H1 (cell line): ENCODE results near the gene MKX. TPM values are rescaled to one million over a fixed set of nuclear protein-coding genes. Genes with fewer than 3 reads are reported as not detected.

Experiments
- CTCF ChIA-PET: fragments of 300-600 bp; sonication (Branson Sonifier 250); formaldehyde crosslinking; loops from one replicate; lab custom pipeline; 2021; ENCODE audit not compliant: partially characterized antibody; lab: Charles Lee
- POLR2A ChIA-PET: fragments of 300-600 bp; sonication (Branson Sonifier 250); formaldehyde crosslinking; loops from one replicate; lab custom pipeline; 2021; ENCODE audit warnings: inconsistent platforms; ENCODE audit not compliant: partially characterized antibody; lab: Charles Lee
- DNase-seq, 2 experiments: peaks; one replicate each; pipeline versions ENCODE4 v3.0.0 to v3.0.0-alpha.2; 2010 to 2022; ENCODE audit warnings: low spot score in 2 of 2, low read depth in 1 of 2, mixed read lengths in 1 of 2
- FAIRE-seq: peaks from 2 replicates; lab custom pipeline; 2011; peaks lifted over from hg19 to GRCh38; lab: Jason Lieb, UNC
- H2AFZ ChIP-seq: 2 replicates; pipeline ENCODE4 v1.8.1; 2012; ENCODE audit warnings: low read length, inconsistent platforms
- H2AK5ac ChIP-seq: 2 replicates; pipeline ENCODE4 v1.6.1; 2013; ENCODE audit warnings: low read depth, low read length
- H2BK120ac ChIP-seq: replicated peaks from 2 replicates; pipeline ENCODE3; 2013; ENCODE audit warnings: low read depth, low read length, inconsistent platforms
- H2BK12ac ChIP-seq: 2 replicates; pipeline ENCODE4 v1.6.1; 2013; ENCODE audit warnings: low read depth, low read length
- H2BK15ac ChIP-seq: 2 replicates; pipeline ENCODE4 v1.6.1; 2013; ENCODE audit warnings: low read length
- H2BK20ac ChIP-seq: 2 replicates; pipeline ENCODE4 v1.6.1; 2013; ENCODE audit warnings: low read length
- H2BK5ac ChIP-seq: 2 replicates; pipeline ENCODE4 v1.6.1; 2013; ENCODE audit warnings: low read depth, low read length
- H3K14ac ChIP-seq: 2 replicates; pipeline ENCODE4 v1.6.1; 2013; ENCODE audit warnings: inconsistent platforms; ENCODE audit not compliant: insufficient read length
- H3K18ac ChIP-seq: 2 replicates; pipeline ENCODE4 v1.6.1; 2013; ENCODE audit warnings: low read length; ENCODE audit errors: extremely low read depth
- H3K23ac ChIP-seq: 2 replicates; pipeline ENCODE4 v1.6.1; 2013; ENCODE audit warnings: inconsistent platforms; ENCODE audit not compliant: insufficient read length
- H3K23me2 ChIP-seq: 2 replicates; pipeline ENCODE4 v1.6.1; 2013; ENCODE audit warnings: low read depth, low read length
- H3K27ac ChIP-seq: 2 replicates; pipeline ENCODE4 v1.6.1; 2011; ENCODE audit warnings: low read depth, low read length, inconsistent platforms
- H3K27me3 ChIP-seq, 4 experiments: replicated peaks in 1 of 4; 1 replicate in 1 of 4; 2 replicates in 3 of 4; pipeline versions ENCODE4 v1.6.1 to v1.8.1; 2011 to 2013; ENCODE audit warnings: low read length in 3 of 4, mild to moderate bottlenecking in 3 of 4, inconsistent platforms in 2 of 4, mixed read lengths in 2 of 4, moderate library complexity in 1 of 4; ENCODE audit not compliant: control insufficient read depth in 3 of 4, insufficient read depth in 3 of 4; ENCODE audit errors: extremely low read depth in 1 of 4
- H3K36me3 ChIP-seq, 4 experiments: 2 replicates each; pipeline versions ENCODE4 v1.6.1 to v1.8.1; 2011 to 2013; ENCODE audit warnings: mild to moderate bottlenecking in 4 of 4, low read length in 3 of 4, moderate library complexity in 2 of 4, control low read depth in 1 of 4, inconsistent platforms in 1 of 4; ENCODE audit not compliant: insufficient read depth in 4 of 4, control insufficient read depth in 2 of 4
- H3K4ac ChIP-seq: replicated peaks from 2 replicates; pipeline ENCODE3; 2013; ENCODE audit warnings: low read length, low read depth, mixed read lengths, inconsistent platforms; ENCODE audit not compliant: insufficient read length
- H3K4me1 ChIP-seq, 4 experiments: replicated peaks in 1 of 4; 1 replicate in 1 of 4; 2 replicates in 3 of 4; pipeline versions ENCODE4 v1.6.1 to v1.8.1; 2011 to 2013; ENCODE audit warnings: low read length in 3 of 4, inconsistent platforms in 2 of 4, mixed read lengths in 1 of 4; ENCODE audit not compliant: insufficient read depth in 4 of 4, control insufficient read depth in 3 of 4
- H3K4me2 ChIP-seq, 2 experiments: 2 replicates each; pipeline versions ENCODE4 v1.6.1 to v1.8.1; 2011 to 2013; ENCODE audit warnings: low read depth in 2 of 2, low read length in 2 of 2, control low read depth in 1 of 2, inconsistent platforms in 1 of 2, mild to moderate bottlenecking in 1 of 2; ENCODE audit not compliant: insufficient read depth in 1 of 2
- H3K4me3 ChIP-seq, 4 experiments: fragments of 200-600, 300-600 bp in 1 of 4; sonication (generic), shearing (Covaris generic), sonication (Bioruptor Twin) in 1 of 4; 2 replicates each; pipeline versions ENCODE4 v1.5.1 to v1.8.1; 2011 to 2016; ENCODE audit warnings: low read length in 4 of 4, low read depth in 3 of 4, control low read depth in 2 of 4, inconsistent platforms in 2 of 4, mild to moderate bottlenecking in 2 of 4, mixed read lengths in 1 of 4, moderate library complexity in 1 of 4; ENCODE audit not compliant: insufficient read depth in 2 of 4; ENCODE audit errors: extremely low read depth in 1 of 4
- H3K56ac ChIP-seq: replicated peaks from 2 replicates; pipeline ENCODE3; 2013; ENCODE audit warnings: low read depth, mild to moderate bottlenecking, mixed read lengths, low read length, inconsistent platforms; ENCODE audit not compliant: insufficient read length
- H3K79me1 ChIP-seq: 2 replicates; pipeline ENCODE4 v1.6.1; 2013; ENCODE audit warnings: low read depth, low read length, control low read depth
- H3K79me2 ChIP-seq, 2 experiments: 2 replicates each; pipeline versions ENCODE4 v1.6.1 to v1.8.1; 2012 to 2013; ENCODE audit warnings: low read length in 2 of 2, mild to moderate bottlenecking in 2 of 2, inconsistent platforms in 1 of 2; ENCODE audit not compliant: insufficient read depth in 2 of 2, control insufficient read depth in 1 of 2
- H3K9ac ChIP-seq, 4 experiments: replicated peaks in 1 of 4; 1 replicate in 1 of 4; 2 replicates in 3 of 4; pipeline versions ENCODE4 v1.6.1 to v1.8.1; 2011 to 2013; ENCODE audit warnings: low read depth in 3 of 4, low read length in 3 of 4, control low read depth in 2 of 4, mild to moderate bottlenecking in 2 of 4, moderate library complexity in 2 of 4, inconsistent platforms in 1 of 4; ENCODE audit errors: extremely low read depth in 1 of 4
- H3K9me3 ChIP-seq, 2 experiments: 2 replicates each; pipeline versions ENCODE4 v1.6.1 to v1.8.1; 2012 to 2013; ENCODE audit warnings: mild to moderate bottlenecking in 2 of 2, moderate library complexity in 2 of 2, control low read depth in 1 of 2, inconsistent platforms in 1 of 2, low read depth in 1 of 2, low read length in 1 of 2, mixed read lengths in 1 of 2; ENCODE audit not compliant: insufficient read depth in 2 of 2
- H4K20me1 ChIP-seq, 2 experiments: replicated peaks in 1 of 2; 2 replicates each; pipeline versions ENCODE3 to v1.8.1; 2011 to 2013; ENCODE audit warnings: inconsistent platforms in 2 of 2, low read length in 2 of 2, mild to moderate bottlenecking in 1 of 2; ENCODE audit not compliant: insufficient read depth in 2 of 2, control insufficient read depth in 1 of 2
- H4K5ac ChIP-seq: 2 replicates; pipeline ENCODE4 v1.6.1; 2013; ENCODE audit warnings: low read length, low read depth, mixed read lengths, inconsistent platforms; ENCODE audit not compliant: insufficient read length
- H4K8ac ChIP-seq: 2 replicates; pipeline ENCODE4 v1.8.0; 2013; ENCODE audit warnings: mild to moderate bottlenecking, moderate library complexity, low read length, inconsistent platforms; ENCODE audit not compliant: insufficient read depth; ENCODE audit errors: extremely low read depth
- H4K91ac ChIP-seq: replicated peaks from 2 replicates; pipeline ENCODE3; 2013; ENCODE audit warnings: low read length, mixed read lengths, inconsistent platforms; ENCODE audit not compliant: insufficient read length
- ATF2 ChIP-seq: IDR thresholded peaks from 2 replicates; pipeline ENCODE4 v1.6.1; 2012; ENCODE audit warnings: low read length, inconsistent platforms
- CTCF ChIP-seq, 3 experiments: IDR thresholded peaks; 1 replicate in 2 of 3; 2 replicates in 1 of 3; pipeline versions ENCODE4 v1.5.1 to v1.6.1; 2011; ENCODE audit warnings: low read length in 3 of 3, mild to moderate bottlenecking in 3 of 3, inconsistent platforms in 2 of 3, low read depth in 1 of 3, moderate library complexity in 1 of 3; ENCODE audit not compliant: insufficient read depth in 1 of 3; ENCODE audit errors: control extremely low read depth in 1 of 3
- E2F6 ChIP-seq: IDR thresholded peaks from 2 replicates; pipeline ENCODE4 v1.6.1; 2012; ENCODE audit warnings: inconsistent platforms
- NANOG ChIP-seq: IDR thresholded peaks from 2 replicates; pipeline ENCODE4 v1.6.1; 2011; ENCODE audit warnings: low read length, low read depth, mild to moderate bottlenecking, inconsistent platforms; ENCODE audit not compliant: insufficient read depth, poor library complexity, severe bottlenecking
- SIN3A ChIP-seq, 2 experiments: IDR thresholded peaks in 1 of 2; conservative IDR thresholded peaks in 1 of 2; 2 replicates each; pipeline ENCODE4 v1.6.1; 2011 to 2012; ENCODE audit warnings: low read length in 2 of 2, improper control_type of control experiment in 1 of 2, low read depth in 1 of 2, mild to moderate bottlenecking in 1 of 2
- SIX5 ChIP-seq: IDR thresholded peaks from 2 replicates; pipeline ENCODE4 v1.6.1; 2011; ENCODE audit warnings: mild to moderate bottlenecking, low read depth, low read length
- SP2 ChIP-seq: IDR thresholded peaks from 2 replicates; pipeline ENCODE4 v1.6.1; 2012; ENCODE audit warnings: mild to moderate bottlenecking, low read length, inconsistent platforms
- TAF7 ChIP-seq: optimal IDR thresholded peaks from 2 replicates; pipeline ENCODE3; 2011; ENCODE audit warnings: low read depth, mild to moderate bottlenecking, inconsistent platforms, low read length, moderate library complexity, borderline replicate concordance
- WGBS, 2 experiments: shearing (Covaris generic) in 1 of 2; methylation state at CpG; one replicate each; pipeline versions ENCODE4 v1.1.6 to v1.1.7; 2013 to 2015; ENCODE audit warnings: low lambda C conversion rate in 2 of 2, mixed read lengths in 2 of 2, inconsistent platforms in 1 of 2, low coverage in 1 of 2, missing lambda C conversion rate in 1 of 2; ENCODE audit not compliant: insufficient replicate concordance in 2 of 2, insufficient coverage in 1 of 2, insufficient read length in 1 of 2; ENCODE audit errors: extremely low coverage in 1 of 2, missing lambda C conversion rate in 1 of 2; 5-methylcytosine and 5-hydroxymethylcytosine counted together
- polyA plus RNA-seq, 7 experiments: library from polyadenylated mRNA; depleted of rRNA in 3 of 7; stranded (reverse) in 5 of 7; unstranded in 2 of 7; fragments of >200 nt in 5 of 7; fragments of 200-250 nt in 2 of 7; gene quantifications; 1 replicate in 5 of 7; 2 replicates in 1 of 7; 4 replicates in 1 of 7; pipeline versions ENCODE4 v1.2.1 to v1.2.3, GENCODE V29; 2011 to 2013; ENCODE audit warnings: missing spikeins in 2 of 7, mixed read lengths in 2 of 7
- total RNA-seq: library from RNA; stranded (reverse); fragmentation: NEBNext Ultra II Directional; extraction: Animal tissue kit (Norgen Biotek cat#: 25700); gene quantifications from 2 replicates; pipeline ENCODE4 v1.2.1, GENCODE V29; 2021

Gene MKX
- total and polyA plus RNA-seq, 2 of the 8 experiments (the other 6 are each of a cell fraction or from before 2014, with no cell fraction given): 0.21 to 1.3 TPM

GRCh38 chr10:27730041-27730440, 15.6 kb downstream of the MKX start:
- no peak overlapping the region for H2BK12ac ChIP-seq
- H3K4ac ChIP-seq: no peak overlapping the region
- no peak overlapping the region for H2BK5ac ChIP-seq
- no peak overlapping the region for H3K14ac ChIP-seq
- no peak overlapping the region for H2AK5ac ChIP-seq
- H2BK120ac ChIP-seq: no peak overlapping the region
- H3K4me3 ChIP-seq: no peak overlapping the region
- no peak overlapping the region for H4K8ac ChIP-seq
- no peak overlapping the region for H3K27ac ChIP-seq
- H3K27me3 ChIP-seq: no peaks in the 10 kb centered on the region
- no peak overlapping the region for H2BK20ac ChIP-seq
- H2AFZ ChIP-seq: no peak overlapping the region
- H3K79me1 ChIP-seq: no peaks in the 10 kb centered on the region
- H3K4me1 ChIP-seq: peaks cover 0 to 3% (median 1%) of the 10 kb centered on the region in 4 experiments; a peak in 2 of 7 replicates
- 95% methylated on average over 1 of the region's 1 CpG; no CpG with 5 or more reads in 1 of the 2 experiments for WGBS, 2 experiments
- H4K5ac ChIP-seq: no peak overlapping the region
- H3K18ac ChIP-seq: no peak overlapping the region
- FAIRE-seq: no peak
- H3K9me3 ChIP-seq: no peaks in the 10 kb centered on the region
- no peaks in the 10 kb centered on the region for H3K23me2 ChIP-seq
- no peak overlapping the region for H2BK15ac ChIP-seq
- H4K20me1 ChIP-seq: no peaks in the 10 kb centered on the region
- no peak overlapping the region for H3K56ac ChIP-seq
- no peak overlapping the region for H3K9ac ChIP-seq
- no peaks in the 10 kb centered on the region for H3K36me3 ChIP-seq
- POLR2A ChIA-PET: no interaction called here
- CTCF ChIA-PET: interaction anchor here (0.6 to 0.7 kb wide), 2 partner anchors 51 to 328 kb away, joined by 3 read pairs; no protein-coding TSS in a partner anchor
- no peak overlapping the region for H3K23ac ChIP-seq
- no peak overlapping the region for H4K91ac ChIP-seq
- no peak overlapping the region for H3K4me2 ChIP-seq
- no peak for DNase-seq
- H3K79me2 ChIP-seq: no peaks in the 10 kb centered on the region
- TF ChIP-seq NANOG (no peak), SIX5 (no peak), TAF7 (no peak), SP2 (no peak), ATF2 (no peak), E2F6 (no peak), CTCF (IDR thresholded peaks at IDR 0.05; ENCODE audit: control extremely low read depth in 1 of 3, insufficient read depth in 1 of 3, low read depth in 1 of 3, low read length in 3 of 3) (no peak), SIN3A (conservative IDR thresholded peaks at IDR 0.05 in 1 of 2, IDR thresholded peaks at IDR 0.05 in 1 of 2; ENCODE audit: low read depth in 1 of 2, low read length in 2 of 2) (no peak)
